ENCODE data around the gene MRAS.
A peak's percentile ranks its signal among the peaks of the same experiment; 100 is the strongest.

The MRAS gene

GRCh38 chr3:138347960-138348753 is at the start of gene MRAS:
TSS of gene MRAS (plus strand) at chr3:138348579. CDS start at chr3:138372884, 24,305 bp downstream.
- DNase-seq: peak; percentile 62

GRCh38 chr3:138300647-138301046 is 47.7 kb upstream of the MRAS start:
- no peak for DNase-seq

GRCh38 chr3:138303474-138303873 is 44.9 kb upstream of the MRAS start:
- DNase-seq: no peak

- DNase-seq: no peak
These were observed 40.5 kb upstream of the MRAS start for GRCh38 chr3:138307899-138308298.

- DNase-seq: no peak
These were observed 39.6 kb upstream of the MRAS start for GRCh38 chr3:138308783-138309182.

- no peak for DNase-seq
These were observed 37.9 kb upstream of the MRAS start for GRCh38 chr3:138310494-138310893.

GRCh38 chr3:138314751-138315150 is 33.6 kb upstream of the MRAS start:
- DNase-seq: no peak

GRCh38 chr3:138317687-138318086 is 30.7 kb upstream of the MRAS start:
- DNase-seq: no peak

GRCh38 chr3:138323971-138324370 is 24.4 kb upstream of the MRAS start:
- no peak for DNase-seq

- DNase-seq: no peak
These were observed 22.4 kb upstream of the MRAS start for GRCh38 chr3:138325990-138326389.

- no peak for DNase-seq
These were observed 21.3 kb upstream of the MRAS start for GRCh38 chr3:138326866-138327595.

- no peak for DNase-seq
These were observed 20.5 kb upstream of the MRAS start for GRCh38 chr3:138327831-138328230.

GRCh38 chr3:138328341-138328740 is 20.0 kb upstream of the MRAS start:
- DNase-seq: no peak

GRCh38 chr3:138329127-138329983 is 19.0 kb upstream of the MRAS start, which contains the start of gene NME9:
TSS of gene NME9 (minus strand) at chr3:138329851. CDS start at chr3:138329335, 516 bp downstream.
- peak; percentile 92 for DNase-seq

- DNase-seq: no peak
These were observed 18.4 kb upstream of the MRAS start for GRCh38 chr3:138329984-138330293.

GRCh38 chr3:138331143-138331894 is 17.1 kb upstream of the MRAS start:
- DNase-seq: no peak

- DNase-seq: peak; percentile 13
These were observed 15.8 kb upstream of the MRAS start for GRCh38 chr3:138332472-138333073.

GRCh38 chr3:138334608-138335007 is 13.8 kb upstream of the MRAS start:
- no peak for DNase-seq

GRCh38 chr3:138336454-138336999 is 11.9 kb upstream of the MRAS start:
- no peak for DNase-seq

GRCh38 chr3:138338244-138338643 is 10.1 kb upstream of the MRAS start:
- DNase-seq: no peak

GRCh38 chr3:138338811-138339210 is 9.6 kb upstream of the MRAS start:
- no peak for DNase-seq

- DNase-seq: no peak
These were observed 7.9 kb upstream of the MRAS start for GRCh38 chr3:138340511-138340910.

All from DMS79 treated with DMSO at 0.1 percent for 48 hours (cell line).